PC-9 (cell line): ENCODE data around the gene CLCN6.

Experiments
- CTCF ChIP-seq: fragments of 200-600 bp; sonication (generic); conservative IDR thresholded peaks from 2 replicates; pipeline ENCODE4 v1.6.1; 2017; ENCODE audit warnings: mixed run types, antibody characterized with exemption, mild to moderate bottlenecking, moderate library complexity
- EZH2 ChIP-seq: fragments of 200-600 bp; sonication (generic); IDR thresholded peaks from 2 replicates; pipeline ENCODE4 v1.8.0; 2017; ENCODE audit warnings: antibody characterized with exemption, low read depth

- TF ChIP-seq CTCF (no peak), EZH2 (no peak)
Measured at GRCh38 chr1:11822091-11822490, 16.1 kb downstream of the CLCN6 start.
